Fibroblast of villous mesenchyme (primary cell): ENCODE results near the gene MGMT. TPM values are rescaled to one million over a fixed set of nuclear protein-coding genes. Genes with fewer than 3 reads are reported as not detected.

Experiments used
- DNase-seq: peaks from one replicate; pipeline ENCODE4 v3.0.0-alpha.2; 2010; ENCODE audit warnings: low read depth
- H3K4me3 ChIP-seq: 2 replicates; pipeline ENCODE4 v1.5.1; 2011; ENCODE audit warnings: low read depth, mild to moderate bottlenecking, low read length
- CTCF ChIP-seq: IDR thresholded peaks from 2 replicates; pipeline ENCODE4 v1.5.1; 2012; ENCODE audit warnings: low read depth, mild to moderate bottlenecking, low read length; ENCODE audit not compliant: insufficient read depth
- total RNA-seq: library from RNA; depleted of rRNA; stranded (reverse); fragments of >200 nt; gene quantifications from 2 replicates; pipeline ENCODE4 v1.2.3, GENCODE V29; 2012

The MGMT gene
- total RNA-seq, 1 donor, result 10.4 TPM

- H3K4me3 ChIP-seq, result no peak overlapping the region
- DNase-seq, result no peak
- TF ChIP-seq CTCF, result no peak
These were observed 83.6 kb downstream of the MGMT start for GRCh38 chr10:129550658-129551057.

GRCh38 chr10:129552119-129552518, 85.1 kb downstream of the MGMT start:
- TF ChIP-seq CTCF, result no peak
- DNase-seq, result no peak
- H3K4me3 ChIP-seq, result no peak overlapping the region

- no peak overlapping the region for H3K4me3 ChIP-seq
- no peak for DNase-seq
- no peak for TF ChIP-seq CTCF
These were observed 86.9 kb downstream of the MGMT start for GRCh38 chr10:129553928-129554327.

- no peak for DNase-seq
- TF ChIP-seq CTCF, result no peak
- H3K4me3 ChIP-seq, result no peak overlapping the region
These were observed 89.3 kb downstream of the MGMT start for GRCh38 chr10:129556316-129556715.

GRCh38 chr10:129560361-129560760, 93.3 kb downstream of the MGMT start:
- no peak for DNase-seq
- H3K4me3 ChIP-seq, result no peak overlapping the region
- no peak for TF ChIP-seq CTCF

GRCh38 chr10:129562487-129562886, 95.4 kb downstream of the MGMT start:
- TF ChIP-seq CTCF, result no peak
- no peak overlapping the region for H3K4me3 ChIP-seq
- no peak for DNase-seq

GRCh38 chr10:129564923-129565322, 97.9 kb downstream of the MGMT start:
- TF ChIP-seq CTCF, result no peak
- no peak overlapping the region for H3K4me3 ChIP-seq

More at GRCh38 chr10:129564923-129565322, 97.9 kb downstream of the MGMT start:
- no peak for DNase-seq
